Esophagus muscularis mucosa (tissue), 3 donors: ENCODE data around the gene CFAP52.

Experiments used
- CTCF ChIP-seq, 3 experiments: fragments of 200-600 bp in 2 of 3; fragments of 450-650 bp in 1 of 3; sonication (generic) in 2 of 3; IDR thresholded peaks; one replicate each; pipeline ENCODE4 v1.5.1; 2017 to 2019; ENCODE audit warnings: antibody characterized with exemption in 3 of 3, mild to moderate bottlenecking in 2 of 3, moderate library complexity in 1 of 3
- POLR2A ChIP-seq: fragments of 450-650 bp; IDR thresholded peaks from one replicate; pipeline ENCODE4 v1.6.1; 2017; ENCODE audit warnings: antibody characterized with exemption, moderate library complexity, mild to moderate bottlenecking, low read depth

- TF ChIP-seq POLR2A (no peak), CTCF (IDR thresholded peaks at IDR 0.05) (no peak)
These were observed 37.8 kb upstream of the CFAP52 start for GRCh38 chr17:9538626-9539025.
